Stimulated activated CD8-positive, alpha-beta memory T cell treated with anti-CD3 and anti-CD28 coated beads, Interleukin-15, amount 100 ng/mL, for 1 hour (primary cell): Measurements from ENCODE around the gene OMP.

Source experiments
- DNase-seq: peaks from one replicate; pipeline ENCODE4 v3.0.0-alpha.2; 2020; ENCODE audit warnings: low read depth

Gene OMP

DNA sequence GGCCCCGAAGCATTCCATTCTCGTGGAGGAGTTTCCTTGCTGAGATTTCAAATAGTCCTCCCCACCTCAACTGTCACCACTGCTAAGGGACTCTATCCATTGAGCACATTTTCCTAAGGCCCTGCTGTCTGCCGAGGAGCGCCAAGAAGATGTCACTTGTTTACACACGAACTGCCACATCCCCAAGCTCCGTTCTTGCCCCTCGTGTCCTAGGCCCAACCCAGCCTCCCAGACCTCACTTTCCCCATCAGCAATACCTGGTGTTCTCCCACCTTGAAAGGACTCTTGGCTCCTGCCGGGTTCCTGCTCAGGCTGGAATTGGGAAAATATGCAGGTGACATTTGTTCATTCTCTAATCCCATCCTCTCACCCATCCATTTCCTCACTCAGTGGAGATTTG, 21.4 kb downstream of the OMP start:
- DNase-seq = no peak

GRCh38 chr11:77124488-77124887, 21.8 kb downstream of the OMP start:
- no peak for DNase-seq

DNA sequence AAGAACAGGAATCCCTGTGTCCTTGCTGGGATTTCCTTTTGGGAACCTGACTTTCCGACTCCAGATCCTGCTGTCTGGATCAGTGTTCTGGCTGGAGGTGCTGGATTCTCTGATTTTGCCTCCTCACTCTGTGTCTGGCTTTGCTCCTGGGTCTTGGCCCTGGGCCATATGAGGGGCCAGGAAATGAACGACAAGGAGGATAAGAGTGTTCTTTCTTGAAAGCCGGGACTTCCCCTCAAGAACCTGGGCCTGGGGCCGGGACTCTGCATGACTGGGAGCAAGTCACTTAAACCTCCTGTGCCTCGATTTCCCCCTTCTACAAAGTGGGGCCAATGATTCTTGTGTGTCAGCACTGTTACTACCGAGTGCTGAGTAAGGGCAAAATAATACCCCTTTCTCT, 22.6 kb downstream of the OMP start:
- no peak for DNase-seq

DNA sequence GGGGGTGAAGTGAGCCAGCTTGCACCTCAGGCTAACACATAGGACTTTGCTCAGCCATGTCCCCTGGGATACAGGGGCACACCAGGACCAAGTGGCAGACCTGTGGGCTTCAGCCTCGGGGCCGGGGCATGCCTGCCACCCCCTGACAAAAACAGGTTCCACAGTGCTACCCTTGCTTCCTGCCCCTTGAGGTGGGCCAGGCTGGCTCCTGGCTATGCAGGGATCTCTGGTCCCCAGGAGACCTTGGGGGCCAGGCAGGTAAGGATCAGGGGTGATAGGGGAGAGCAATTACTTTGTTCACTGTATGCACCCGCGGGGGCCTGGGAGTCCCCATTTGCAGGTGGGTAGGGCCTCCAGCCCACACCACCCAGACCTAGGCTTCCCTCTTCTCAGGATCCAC, 23.1 kb downstream of the OMP start:
- DNase-seq = no peak

DNA sequence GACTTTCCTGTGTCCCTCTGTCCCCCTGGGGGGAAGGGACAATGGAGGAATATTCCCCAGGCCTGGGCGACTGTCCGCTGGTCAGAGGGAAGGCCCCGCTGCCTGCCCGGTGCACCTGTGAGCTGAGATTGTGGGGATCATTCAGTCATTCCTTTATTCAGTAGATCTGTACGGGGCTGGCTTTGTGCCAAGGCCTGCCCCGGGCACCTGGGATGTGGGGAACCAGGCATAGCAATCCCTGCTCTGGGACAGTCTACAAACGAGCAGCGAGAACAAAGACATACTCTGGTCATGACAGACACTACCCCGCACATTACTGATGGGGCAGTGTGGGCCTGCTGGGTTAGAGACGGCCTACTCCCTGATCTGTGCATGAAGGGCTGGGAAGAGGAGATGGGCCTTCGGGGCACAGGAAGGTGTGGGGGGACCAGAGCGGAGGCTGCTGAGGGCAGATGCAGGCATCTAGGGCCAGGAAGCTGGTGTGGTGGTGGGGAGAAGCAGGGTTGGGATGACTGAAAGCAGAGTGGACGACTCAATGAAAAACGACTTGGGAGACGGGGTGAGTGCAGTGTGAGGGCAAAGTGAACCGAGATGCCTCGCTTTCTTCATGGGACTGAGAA, 23.6 kb downstream of the OMP start:
- DNase-seq = no peak

- DNase-seq = no peak
Measured at GRCh38 chr11:77126861-77127234, 24.2 kb downstream of the OMP start.

- peak; percentile 27 for DNase-seq
Measured at GRCh38 chr11:77127235-77127911, 24.7 kb downstream of the OMP start.

DNA sequence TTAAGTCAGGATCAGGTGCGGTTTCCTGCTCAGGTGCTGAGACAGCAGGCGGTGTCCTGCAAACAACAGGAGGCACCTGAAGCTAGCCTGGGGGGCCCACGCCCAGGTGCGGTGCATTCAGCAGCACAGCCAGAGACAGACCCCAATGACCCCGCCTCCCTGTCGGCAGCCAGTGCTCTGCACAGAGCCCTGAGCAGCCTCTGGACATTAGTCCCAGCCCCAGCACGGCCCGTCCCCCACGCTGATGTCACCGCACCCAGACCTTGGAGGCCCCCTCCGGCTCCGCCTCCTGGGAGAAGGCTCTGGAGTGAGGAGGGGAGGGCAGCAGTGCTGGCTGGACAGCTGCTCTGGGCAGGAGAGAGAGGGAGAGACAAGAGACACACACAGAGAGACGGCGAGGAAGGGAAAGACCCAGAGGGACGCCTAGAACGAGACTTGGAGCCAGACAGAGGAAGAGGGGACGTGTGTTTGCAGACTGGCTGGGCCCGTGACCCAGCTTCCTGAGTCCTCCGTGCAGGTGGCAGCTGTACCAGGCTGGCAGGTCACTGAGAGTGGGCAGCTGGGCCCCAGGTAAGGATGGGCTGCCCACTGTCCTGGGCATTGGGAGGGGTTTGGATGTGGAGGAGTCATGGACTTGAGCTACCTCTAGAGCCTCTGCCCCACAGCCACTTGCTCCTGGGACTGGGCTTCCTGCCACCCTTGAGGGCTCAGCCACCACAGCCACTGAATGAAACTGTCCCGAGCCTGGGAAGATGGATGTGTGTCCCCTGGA, 25.5 kb downstream of the OMP start, which contains the start of gene MYO7A:
MYO7A (plus strand) TSS at position 327 of the 772 bp plus-strand sequence. CDS start 2,389 bp downstream, outside the sequence.
- no peak for DNase-seq

GRCh38 chr11:77129069-77129841, 26.6 kb downstream of the OMP start:
- no peak for DNase-seq

GRCh38 chr11:77129842-77130756, 27.5 kb downstream of the OMP start:
- no peak for DNase-seq

DNA sequence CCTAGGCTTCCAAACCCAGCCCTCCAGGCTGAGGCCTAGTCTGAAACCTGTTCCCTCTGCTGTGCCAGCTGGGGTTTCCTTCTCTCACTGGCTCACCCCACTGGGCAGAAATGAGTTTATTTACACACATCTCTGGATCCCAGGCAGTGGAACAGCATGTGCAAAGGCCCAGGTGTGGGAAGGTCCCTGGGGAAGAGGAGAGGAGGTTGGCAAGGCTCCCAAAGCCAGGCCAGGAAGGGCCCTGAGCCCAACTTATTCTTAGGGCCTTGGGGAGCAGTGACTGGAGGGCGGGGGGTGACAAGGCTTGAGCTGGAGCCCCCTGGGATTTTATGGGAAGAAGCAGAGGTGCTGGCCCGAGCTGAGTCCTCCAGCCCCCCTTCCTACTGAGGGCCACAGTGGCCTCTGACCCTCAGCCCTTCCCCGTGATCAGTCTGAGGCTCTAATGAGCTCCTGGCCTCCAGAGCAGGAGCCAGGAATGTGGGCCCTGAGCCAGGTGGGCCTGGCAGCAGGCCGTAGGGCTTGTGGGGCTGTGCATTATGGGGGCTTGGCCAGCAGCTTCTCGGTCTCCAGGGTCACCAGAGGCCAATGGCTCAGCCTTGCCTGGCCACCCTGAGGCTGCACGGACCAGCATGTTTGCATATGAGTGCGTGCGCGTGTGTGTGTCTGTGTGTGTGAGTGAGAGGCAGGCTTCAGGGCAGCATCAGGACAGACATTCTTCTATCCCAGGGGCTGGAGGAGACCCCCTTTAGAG, 28.3 kb downstream of the OMP start:
- no peak for DNase-seq

- DNase-seq = no peak
Measured at GRCh38 chr11:77131560-77131959, 28.9 kb downstream of the OMP start.

- DNase-seq = no peak
Measured at GRCh38 chr11:77135069-77135468, 32.4 kb downstream of the OMP start.

DNA sequence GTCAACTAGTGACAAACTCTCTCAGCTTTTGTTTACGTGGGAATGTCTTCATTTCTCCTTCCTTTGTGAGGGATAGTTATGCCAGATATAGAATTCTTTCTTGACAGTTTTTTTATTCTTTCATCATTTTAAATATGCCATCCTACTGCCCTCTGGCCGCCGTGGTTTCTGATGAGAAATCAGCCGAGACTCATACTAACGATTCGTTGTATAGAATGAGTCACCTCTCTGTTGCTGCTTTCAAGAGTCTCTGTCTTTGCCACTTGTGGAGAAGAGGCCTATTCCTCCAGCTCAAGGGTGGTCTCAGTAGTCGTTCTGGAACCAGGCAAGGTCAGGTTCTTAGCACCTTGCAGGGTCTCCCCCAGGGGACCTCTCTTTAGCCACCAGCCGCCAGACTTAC, 33.4 kb downstream of the OMP start:
- no peak for DNase-seq

- DNase-seq = no peak
Measured at GRCh38 chr11:77136784-77137420, 34.3 kb downstream of the OMP start.

DNA sequence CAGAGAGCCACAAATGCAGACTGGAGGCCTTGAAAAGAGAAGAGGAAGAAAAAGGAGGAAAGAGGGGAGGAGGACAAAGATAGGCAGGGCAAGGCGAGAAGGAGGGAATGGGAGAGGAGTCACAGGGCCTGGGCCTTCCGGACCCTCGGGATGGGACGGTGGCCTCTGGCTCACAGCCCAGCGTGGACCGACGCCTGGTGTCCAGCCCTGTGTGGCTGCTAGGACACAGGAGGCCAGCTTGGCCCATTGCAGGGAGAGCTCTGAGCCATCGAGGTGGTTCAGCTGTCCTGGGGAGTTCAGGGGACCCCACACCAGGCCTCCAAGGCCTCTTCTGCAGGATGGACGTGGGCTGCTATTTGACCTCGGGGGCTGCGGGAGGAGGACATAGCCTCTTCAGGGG, 34.8 kb downstream of the OMP start:
- DNase-seq = no peak

DNA sequence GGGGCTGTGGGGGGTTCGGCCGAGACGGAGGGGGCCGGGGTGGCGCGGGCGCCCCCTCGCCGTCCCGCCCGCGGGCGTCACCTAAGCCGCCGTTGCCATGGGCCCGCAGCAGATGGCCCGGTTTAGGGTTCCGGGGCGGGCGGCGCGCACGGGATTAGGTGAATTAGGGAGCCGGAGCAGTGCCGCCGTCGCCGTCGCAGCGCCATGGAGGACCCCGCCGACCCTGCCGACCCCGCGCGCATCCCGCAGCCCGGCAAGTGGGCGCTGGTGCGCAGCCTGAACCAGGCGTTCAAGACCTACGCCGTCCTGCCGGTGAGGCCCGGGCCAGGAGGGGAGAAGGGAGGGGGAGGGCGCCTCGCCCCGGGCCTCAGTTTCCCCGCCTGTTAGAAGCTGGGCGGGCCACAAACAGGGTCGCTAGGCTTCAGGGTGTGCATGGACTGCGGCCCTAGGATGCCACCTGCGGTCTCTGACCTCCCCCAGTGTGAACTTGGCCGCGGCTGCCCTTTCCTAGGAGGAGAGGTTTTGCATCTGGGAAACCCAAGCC, 35.5 kb downstream of the OMP start:
- no peak for DNase-seq

DNA sequence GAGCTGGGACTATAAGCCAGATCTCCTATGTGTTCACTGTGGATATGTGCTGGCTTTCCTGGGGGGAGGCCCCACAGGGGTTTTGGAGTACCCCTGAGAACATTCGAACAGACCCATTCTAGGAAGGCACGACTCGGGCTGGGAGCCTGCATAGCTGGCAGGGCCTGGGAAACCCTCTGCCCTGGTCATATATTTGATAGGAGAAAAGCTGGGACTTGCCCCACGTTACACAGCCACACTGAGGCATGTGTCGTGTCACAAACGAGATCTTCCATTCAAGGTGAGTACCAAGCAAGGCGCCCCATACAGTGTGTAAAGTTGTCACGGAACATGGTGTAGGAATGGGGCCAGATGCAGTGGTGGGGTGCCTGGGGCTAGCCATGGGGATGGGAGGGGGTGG, 36.6 kb downstream of the OMP start:
- no peak for DNase-seq

DNA sequence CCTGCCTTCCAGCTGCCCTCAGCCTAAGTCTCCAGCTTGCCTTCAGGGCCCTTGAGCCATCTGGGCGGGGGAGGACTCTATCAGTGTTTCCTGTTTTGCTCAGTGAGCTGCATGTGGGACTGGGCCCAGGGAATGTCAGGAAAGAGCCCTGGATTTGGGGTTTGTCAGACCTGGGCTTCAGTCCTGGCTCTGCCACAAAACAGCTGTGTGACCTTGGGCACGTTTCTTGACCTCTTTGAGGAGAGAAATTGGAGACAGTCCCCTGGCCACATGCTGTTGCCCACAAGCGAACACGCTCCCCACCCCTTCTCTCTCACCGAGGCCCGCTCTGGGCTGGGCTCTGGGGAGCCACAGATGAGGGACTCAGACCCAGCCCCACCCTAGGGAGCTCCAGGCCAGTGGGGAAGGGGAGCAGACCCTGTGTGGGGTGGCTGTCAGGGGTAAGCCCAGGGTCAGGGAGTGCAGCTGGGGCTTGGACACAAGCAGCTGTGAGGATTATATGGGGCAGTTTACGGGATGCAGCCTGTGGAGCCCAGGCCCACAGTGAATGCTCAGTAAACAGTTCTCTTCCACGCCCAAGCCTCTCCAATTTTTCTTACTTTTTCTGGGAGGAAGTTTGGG, 37.7 kb downstream of the OMP start:
- DNase-seq = no peak
